ENCODE data around the gene FAM229A.
A peak's percentile ranks its signal among the peaks of the same experiment; 100 is the strongest.

The FAM229A gene

GRCh38 chr1:32372149-32372756 is 10.0 kb upstream of the FAM229A start:
- Mint-ChIP-seq H3K4me1 (no peaks in the 10 kb centered on the region), H3K36me3 (ENCODE audit: low read depth) (peaks cover 44% of the 10 kb centered on the region), H3K9me3 (no peaks in the 10 kb centered on the region), H3K4me3 (no peak overlapping the region), H3K27ac (peak overlapping the region; percentile 1), H3K27me3 (ENCODE audit: low read depth, poor library complexity) (no peaks in the 10 kb centered on the region)
- TF ChIP-seq CTCF (IDR thresholded peaks at IDR 0.05), result no peak
- no peak for DNase-seq

GRCh38 chr1:32367912-32368635 is 5.8 kb upstream of the FAM229A start:
- no peak for TF ChIP-seq CTCF (IDR thresholded peaks at IDR 0.05)
- Mint-ChIP-seq H3K9me3 (no peaks in the 10 kb centered on the region), H3K36me3 (ENCODE audit: low read depth) (peaks cover 53% of the 10 kb centered on the region), H3K4me3 (no peak overlapping the region), H3K27me3 (ENCODE audit: low read depth, poor library complexity) (peaks cover 6% of the 10 kb centered on the region), H3K4me1 (peaks cover 6% of the 10 kb centered on the region), H3K27ac (no peak overlapping the region)
- no peak for DNase-seq

GRCh38 chr1:32365445-32365844 is 3.2 kb upstream of the FAM229A start:
- peaks cover 22% of the 10 kb centered on the region for H3K27me3 Mint-ChIP-seq (ENCODE audit: low read depth, poor library complexity)

GRCh38 chr1:32364836-32365235 is 2.6 kb upstream of the FAM229A start:
- H3K9me3 Mint-ChIP-seq, result no peaks in the 10 kb centered on the region
- peaks cover 21% of the 10 kb centered on the region for H3K4me1 Mint-ChIP-seq
- peaks cover 27% of the 10 kb centered on the region for H3K27me3 Mint-ChIP-seq (ENCODE audit: low read depth, poor library complexity)
- peaks cover 53% of the 10 kb centered on the region for H3K36me3 Mint-ChIP-seq (ENCODE audit: low read depth)
- DNase-seq, result no peak
- no peak for TF ChIP-seq CTCF (IDR thresholded peaks at IDR 0.05)
- H3K27ac Mint-ChIP-seq, result no peak overlapping the region
- H3K4me3 Mint-ChIP-seq, result no peak overlapping the region

More at GRCh38 chr1:32365445-32365844, 3.2 kb upstream of the FAM229A start:
- peaks cover 19% of the 10 kb centered on the region for H3K4me1 Mint-ChIP-seq
- H3K27ac Mint-ChIP-seq, result no peak overlapping the region
- H3K4me3 Mint-ChIP-seq, result no peak overlapping the region
- no peak for DNase-seq
- no peaks in the 10 kb centered on the region for H3K9me3 Mint-ChIP-seq
- TF ChIP-seq CTCF (IDR thresholded peaks at IDR 0.05), result no peak
- peaks cover 51% of the 10 kb centered on the region for H3K36me3 Mint-ChIP-seq (ENCODE audit: low read depth)

GRCh38 chr1:32363713-32364112 is 1.4 kb upstream of the FAM229A start:
- Mint-ChIP-seq H3K27me3 (ENCODE audit: low read depth, poor library complexity) (peaks cover 32% of the 10 kb centered on the region), H3K9me3 (no peaks in the 10 kb centered on the region), H3K27ac (no peak overlapping the region), H3K36me3 (ENCODE audit: low read depth) (peaks cover 55% of the 10 kb centered on the region), H3K4me3 (no peak overlapping the region), H3K4me1 (peaks cover 24% of the 10 kb centered on the region)
- DNase-seq, result no peak
- no peak for TF ChIP-seq CTCF (IDR thresholded peaks at IDR 0.05)

All from nephron progenitor cell (in vitro differentiated cells).